RCC 7860 (cell line): ENCODE data around the gene MECP2.
"Not testable (repeated sequence)": the region's sequence is repeated elsewhere in the genome, so short reads cannot be mapped to it uniquely, and the experiment has no call there.

Source experiments
- DNase-seq: peaks from one replicate; pipeline ENCODE4 v3.0.0-alpha.2; 2015; ENCODE audit warnings: low spot score
- FAIRE-seq: peaks from 2 replicates; lab custom pipeline; 2012; peaks lifted over from hg19 to GRCh38; lab: Jason Lieb, UNC

Gene MECP2

GRCh38 chrX:154097589-154098541, at the start of gene MECP2:
MECP2 (minus strand) TSS chrX:154097717.
- peak; percentile 75 for DNase-seq
- no peak for FAIRE-seq

GRCh38 chrX:154144010-154144409, 46.5 kb upstream of the MECP2 start, which contains the start of gene OPN1LW:
OPN1LW (plus strand) TSS chrX:154144243; CDS start chrX:154144284, 41 bp downstream.
- not testable (repeated sequence) for FAIRE-seq, DNase-seq

GRCh38 chrX:154142950-154143745, 45.6 kb upstream of the MECP2 start:
- DNase-seq = no peak
- no peak for FAIRE-seq

GRCh38 chrX:154142386-154142785, 44.9 kb upstream of the MECP2 start:
- DNase-seq (no peak), FAIRE-seq (no peak)

GRCh38 chrX:154140742-154141141, 43.2 kb upstream of the MECP2 start:
- FAIRE-seq (no peak), DNase-seq (no peak)

GRCh38 chrX:154140206-154140605, 42.7 kb upstream of the MECP2 start:
- DNase-seq (no peak), FAIRE-seq (no peak)

- no peak for DNase-seq
- no peak for FAIRE-seq
Measured at GRCh38 chrX:154138857-154139256, 41.3 kb upstream of the MECP2 start.

- no peak for DNase-seq
Measured at GRCh38 chrX:154136627-154137161, 39.2 kb upstream of the MECP2 start.

GRCh38 chrX:154135458-154136229, 38.1 kb upstream of the MECP2 start:
- FAIRE-seq (peak; percentile 97), DNase-seq (peak; percentile 80)

More at GRCh38 chrX:154136627-154137161, 39.2 kb upstream of the MECP2 start:
- no peak for FAIRE-seq

- FAIRE-seq = no peak
- DNase-seq = no peak
Measured at GRCh38 chrX:154132366-154132765, 34.8 kb upstream of the MECP2 start.

- FAIRE-seq (no peak), DNase-seq (no peak)
Measured at GRCh38 chrX:154131955-154132354, 34.4 kb upstream of the MECP2 start.

GRCh38 chrX:154126101-154126500, 28.6 kb upstream of the MECP2 start:
- DNase-seq (no peak), FAIRE-seq (no peak)

- DNase-seq (no peak), FAIRE-seq (no peak)
Measured at GRCh38 chrX:154125391-154126040, 28.0 kb upstream of the MECP2 start.

- DNase-seq = no peak
- no peak for FAIRE-seq
Measured at GRCh38 chrX:154123241-154124219, 26.0 kb upstream of the MECP2 start.

- no peak for FAIRE-seq
- DNase-seq = no peak
Measured at GRCh38 chrX:154121961-154122360, 24.4 kb upstream of the MECP2 start.

GRCh38 chrX:154121207-154121606, 23.7 kb upstream of the MECP2 start:
- FAIRE-seq = no peak
- no peak for DNase-seq

GRCh38 chrX:154120567-154120966, 23.1 kb upstream of the MECP2 start:
- DNase-seq (no peak), FAIRE-seq (no peak)

- no peak for DNase-seq
- FAIRE-seq = no peak
Measured at GRCh38 chrX:154117566-154117965, 20.0 kb upstream of the MECP2 start.
